Measurements from ENCODE around the gene EFS.

EFS gene

GRCh38 chr14:23405096-23405495 is 40.1 kb upstream of the EFS start:
- no peak for TF ChIP-seq ARNTL (CRISPR knock-in tag; IDR thresholded peaks at IDR 0.05; ENCODE audit: borderline replicate concordance, low read depth)
- no peak for TF ChIP-seq ZC3H10 (CRISPR knock-in tag; IDR thresholded peaks at IDR 0.05)
- TF ChIP-seq PPARA (CRISPR knock-in tag; IDR thresholded peaks at IDR 0.05; ENCODE audit: borderline replicate concordance) = no peak
- no peak for TF ChIP-seq CSDC2 (CRISPR knock-in tag; IDR thresholded peaks at IDR 0.05)
- no peak for TF ChIP-seq POU6F1 (CRISPR knock-in tag; IDR thresholded peaks at IDR 0.05; ENCODE audit: borderline replicate concordance, low read depth)
- TF ChIP-seq ZNF565 (CRISPR knock-in tag; conservative IDR thresholded peaks at IDR 0.05; ENCODE audit: low read depth) = no peak
- TF ChIP-seq ZFP3 (CRISPR knock-in tag; IDR thresholded peaks at IDR 0.05) = no peak
- no peak for TF ChIP-seq SNAI2 (CRISPR knock-in tag; IDR thresholded peaks at IDR 0.05)
- no peak for TF ChIP-seq ESRRG (CRISPR knock-in tag; IDR thresholded peaks at IDR 0.05)
- no peak for TF ChIP-seq CREB5 (CRISPR knock-in tag; IDR thresholded peaks at IDR 0.05; ENCODE audit: low read depth)
- TF ChIP-seq ISL1 (CRISPR knock-in tag; IDR thresholded peaks at IDR 0.05) = no peak
- no peak for TF ChIP-seq ZNF8 (CRISPR knock-in tag; IDR thresholded peaks at IDR 0.05)
- no peak for TF ChIP-seq PATZ1 (CRISPR knock-in tag; IDR thresholded peaks at IDR 0.05; ENCODE audit: borderline replicate concordance)
- TF ChIP-seq TCF4 (CRISPR knock-in tag; IDR thresholded peaks at IDR 0.05; ENCODE audit: borderline replicate concordance) = no peak
- TF ChIP-seq CSRNP3 (CRISPR knock-in tag; IDR thresholded peaks at IDR 0.05) = no peak
- no peak for TF ChIP-seq RARB (CRISPR knock-in tag; IDR thresholded peaks at IDR 0.05)
- no peak for TF ChIP-seq TSHZ2 (CRISPR knock-in tag; IDR thresholded peaks at IDR 0.05)
- no peak for ATAC-seq

- ATAC-seq = no peak
- no peak for TF ChIP-seq CSDC2 (CRISPR knock-in tag; IDR thresholded peaks at IDR 0.05)
- no peak for TF ChIP-seq TSHZ2 (CRISPR knock-in tag; IDR thresholded peaks at IDR 0.05)
- TF ChIP-seq PATZ1 (CRISPR knock-in tag; IDR thresholded peaks at IDR 0.05; ENCODE audit: borderline replicate concordance) = no peak
- no peak for TF ChIP-seq OSR1 (CRISPR knock-in tag; IDR thresholded peaks at IDR 0.05)
- no peak for TF ChIP-seq BACH2 (CRISPR knock-in tag; IDR thresholded peaks at IDR 0.05; ENCODE audit: borderline replicate concordance)
- TF ChIP-seq PPARA (CRISPR knock-in tag; IDR thresholded peaks at IDR 0.05; ENCODE audit: borderline replicate concordance) = no peak
- no peak for TF ChIP-seq CREB5 (CRISPR knock-in tag; IDR thresholded peaks at IDR 0.05; ENCODE audit: low read depth)
- TF ChIP-seq SNAI2 (CRISPR knock-in tag; IDR thresholded peaks at IDR 0.05) = no peak
- no peak for TF ChIP-seq RARB (CRISPR knock-in tag; IDR thresholded peaks at IDR 0.05)
- no peak for TF ChIP-seq ZNF70 (CRISPR knock-in tag; IDR thresholded peaks at IDR 0.05)
- TF ChIP-seq TCF4 (CRISPR knock-in tag; IDR thresholded peaks at IDR 0.05; ENCODE audit: borderline replicate concordance) = no peak
- no peak for TF ChIP-seq TOX (CRISPR knock-in tag; IDR thresholded peaks at IDR 0.05; ENCODE audit: borderline replicate concordance)
- no peak for TF ChIP-seq ZFP30 (CRISPR knock-in tag; IDR thresholded peaks at IDR 0.05)
Observed at GRCh38 chr14:23404331-23404900, 39.4 kb upstream of the EFS start.
